EL (cell line): ENCODE data around the gene PSMC3IP.

ENCODE experiments used
- DNase-seq: peaks from one replicate; pipeline ENCODE4 v3.0.0-alpha.2; 2016

PSMC3IP gene

DNA sequence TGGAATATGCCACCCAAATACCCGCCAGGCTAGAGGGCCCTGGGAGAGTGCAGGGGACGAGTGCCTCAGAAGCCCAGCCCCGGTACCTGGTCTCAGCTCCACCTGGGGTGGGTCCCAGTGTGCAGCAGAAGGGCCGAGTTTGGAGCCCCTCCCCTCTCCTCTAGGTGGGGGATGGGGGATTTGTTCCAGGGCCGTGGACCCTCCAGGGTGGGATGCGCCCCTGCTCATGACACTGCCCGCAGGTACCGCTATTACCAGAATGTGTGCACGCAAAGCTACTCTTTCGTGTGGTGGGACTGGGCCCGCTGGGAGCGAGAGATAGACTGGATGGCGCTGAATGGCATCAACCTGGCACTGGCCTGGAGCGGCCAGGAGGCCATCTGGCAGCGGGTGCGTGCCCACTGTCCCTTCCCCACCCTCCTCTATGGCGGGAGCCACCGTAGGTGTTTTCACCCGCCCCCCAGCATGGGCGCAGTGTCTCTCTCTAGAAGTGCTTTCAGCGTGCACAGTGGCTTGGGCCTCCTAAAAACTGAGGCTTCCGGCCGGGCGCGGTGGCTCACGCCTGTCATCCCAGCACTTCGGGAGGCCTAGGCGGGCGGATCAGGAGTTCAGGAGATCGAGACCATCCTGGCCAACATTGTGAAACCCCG, 40.2 kb downstream of the PSMC3IP start:
- DNase-seq, result no peak

DNA sequence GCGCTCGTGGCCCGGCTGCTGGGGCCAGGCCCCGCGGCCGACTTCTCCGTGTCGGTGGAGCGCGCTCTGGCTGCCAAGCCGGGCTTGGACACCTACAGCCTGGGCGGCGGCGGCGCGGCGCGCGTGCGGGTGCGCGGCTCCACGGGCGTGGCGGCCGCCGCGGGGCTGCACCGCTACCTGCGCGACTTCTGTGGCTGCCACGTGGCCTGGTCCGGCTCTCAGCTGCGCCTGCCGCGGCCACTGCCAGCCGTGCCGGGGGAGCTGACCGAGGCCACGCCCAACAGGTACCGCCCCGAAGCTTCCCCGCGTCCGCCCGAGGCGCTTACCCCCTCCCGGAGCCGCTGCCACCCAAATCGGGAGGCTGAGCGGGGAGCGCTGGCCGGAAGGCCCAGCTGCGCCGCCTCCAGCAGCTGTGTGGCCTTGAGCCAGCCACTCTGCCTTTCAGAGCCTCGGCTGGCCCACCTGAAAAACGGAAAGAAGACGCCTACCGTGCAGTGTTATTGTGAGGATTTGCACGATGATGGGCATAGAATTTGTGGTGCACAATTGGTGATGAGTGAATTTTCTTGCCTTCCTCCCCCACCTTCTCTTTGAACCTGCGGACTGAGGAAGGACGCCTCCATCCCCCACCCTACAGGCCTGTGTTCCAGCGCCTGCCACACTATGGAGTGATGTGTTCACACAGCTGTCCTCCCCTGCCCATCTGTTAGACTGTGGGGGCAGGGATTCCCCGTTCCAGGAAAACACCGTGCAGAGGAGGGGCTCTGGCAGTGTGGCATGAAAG, 41.0 kb downstream of the PSMC3IP start:
- peak; percentile 88 for DNase-seq

DNA sequence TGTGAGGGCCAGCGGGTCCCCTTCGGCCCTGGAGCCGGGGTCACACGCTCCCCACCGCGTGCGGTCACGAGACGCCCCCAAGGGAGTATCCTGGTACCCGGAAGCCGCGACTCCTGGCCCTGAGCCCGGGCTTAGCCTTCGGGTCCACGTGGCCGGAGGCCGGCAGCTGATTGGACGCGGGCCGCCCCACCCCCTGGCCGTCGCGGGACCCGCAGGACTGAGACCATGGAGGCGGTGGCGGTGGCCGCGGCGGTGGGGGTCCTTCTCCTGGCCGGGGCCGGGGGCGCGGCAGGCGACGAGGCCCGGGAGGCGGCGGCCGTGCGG, 41.5 kb downstream of the PSMC3IP start, which contains the start of gene NAGLU:
Gene NAGLU (plus strand): TSS at position 194 of the 324 bp plus-strand sequence. CDS start 32 bp downstream, at position 226.
- DNase-seq, result peak; percentile 91

DNA sequence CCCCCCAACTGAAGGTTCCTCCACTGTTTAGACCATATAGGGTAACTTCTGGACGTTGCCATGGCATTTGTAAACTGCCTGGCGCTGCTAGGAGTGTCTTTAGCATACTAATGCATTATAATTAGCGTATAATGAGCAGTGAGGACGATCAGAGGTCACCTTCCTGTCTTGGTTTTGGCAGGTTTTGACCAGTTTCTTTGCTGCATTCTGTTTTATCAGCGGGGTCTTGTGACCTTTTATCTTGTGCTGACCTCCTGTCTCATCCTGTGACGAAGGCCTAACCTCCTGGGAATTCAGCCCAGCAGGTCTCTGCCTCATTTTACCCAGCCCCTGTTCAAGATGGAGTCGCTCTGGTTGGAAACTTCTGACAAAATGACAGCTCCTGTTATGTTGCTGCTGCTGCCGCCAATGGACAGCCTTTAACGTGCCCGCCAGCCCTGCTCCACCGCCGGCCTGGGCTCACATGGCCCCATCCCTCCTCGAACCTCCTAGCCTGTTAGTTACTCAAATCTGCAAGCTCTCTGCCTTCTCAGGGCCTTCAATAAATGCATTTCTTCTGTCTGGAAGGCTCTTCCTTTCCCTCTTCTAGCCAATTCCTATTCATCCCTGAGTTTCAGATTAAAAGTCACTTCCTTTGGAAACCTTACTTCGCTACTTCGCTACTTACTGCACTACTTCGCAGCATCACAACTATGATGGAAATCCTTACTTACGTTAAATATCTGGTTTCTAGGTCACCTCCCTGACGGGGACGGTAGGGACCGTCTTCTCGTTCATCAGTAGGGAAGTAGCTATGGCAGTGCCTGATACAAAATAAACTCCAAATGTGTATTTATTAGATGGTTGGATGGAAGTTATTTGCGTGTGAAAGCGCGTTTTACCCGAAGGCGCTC, 42.1 kb downstream of the PSMC3IP start:
- DNase-seq, result no peak

DNA sequence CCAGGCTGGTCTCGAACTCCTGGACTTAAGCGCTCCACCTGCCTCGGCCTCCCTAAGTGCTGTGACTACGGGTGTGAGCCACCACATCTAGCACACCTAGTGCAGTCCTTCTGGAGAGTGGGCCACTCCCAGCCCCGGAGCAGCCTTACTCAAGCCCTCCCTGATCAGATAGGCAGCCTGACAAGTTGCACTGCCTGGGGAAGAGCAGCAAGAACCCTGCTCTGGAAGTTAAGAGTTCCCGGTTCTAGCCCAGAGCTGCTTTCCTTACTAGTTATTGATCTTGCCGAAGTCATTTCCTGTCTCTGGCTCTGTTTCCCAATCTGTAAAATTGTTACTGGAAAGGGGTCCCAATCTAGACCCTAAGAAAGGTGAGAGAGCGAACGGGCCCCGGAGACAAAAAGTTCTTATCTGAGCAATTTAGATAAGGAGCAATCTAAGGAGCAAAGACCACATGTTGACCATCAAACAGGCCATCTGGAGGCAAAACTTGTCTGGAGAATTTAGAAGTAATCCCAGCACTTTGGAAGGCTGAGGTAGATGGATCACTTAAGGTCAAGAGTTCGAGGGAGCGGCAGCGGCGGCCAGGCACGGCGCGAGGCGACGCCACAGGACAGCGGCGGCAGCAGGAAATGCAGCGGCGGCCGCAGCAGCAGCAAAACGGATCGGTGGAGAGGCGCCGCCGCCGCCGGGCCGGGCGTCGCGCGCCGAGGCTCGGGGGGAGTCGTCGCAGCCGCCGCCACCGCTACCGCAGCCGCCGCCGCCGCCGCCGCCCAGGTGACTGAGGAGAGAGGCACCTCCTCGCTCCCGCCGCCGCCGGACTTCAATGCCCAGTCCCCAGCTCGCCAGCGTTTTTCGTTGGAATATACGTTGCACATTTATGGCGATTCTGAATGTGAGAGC, 45.8 kb downstream of the PSMC3IP start:
- DNase-seq, result peak; percentile 59

DNA sequence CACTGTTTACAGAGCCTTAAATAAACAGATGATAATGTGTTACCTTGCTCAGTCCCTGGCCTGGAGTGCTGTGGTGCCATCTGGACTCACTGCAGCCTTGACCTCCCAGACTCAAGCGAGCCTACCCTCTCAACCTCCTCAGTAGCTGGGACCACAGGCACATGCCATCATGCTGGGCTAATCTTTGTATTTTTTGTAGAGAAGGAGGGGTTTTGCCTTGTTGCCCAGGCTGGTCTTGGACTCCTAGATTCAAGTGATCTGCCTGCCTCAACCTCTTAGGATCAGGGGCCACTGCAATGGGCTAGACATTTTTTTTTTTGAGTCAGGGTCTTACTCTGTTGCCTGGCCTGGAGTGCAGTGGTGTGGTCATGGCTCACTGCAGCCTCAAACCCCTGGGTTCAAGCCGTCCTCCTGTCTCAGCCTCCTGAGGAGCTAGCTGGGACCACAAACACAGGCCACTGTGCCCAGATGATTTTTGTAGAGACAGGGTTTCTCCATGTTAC, 46.5 kb downstream of the PSMC3IP start:
- DNase-seq, result no peak

DNA sequence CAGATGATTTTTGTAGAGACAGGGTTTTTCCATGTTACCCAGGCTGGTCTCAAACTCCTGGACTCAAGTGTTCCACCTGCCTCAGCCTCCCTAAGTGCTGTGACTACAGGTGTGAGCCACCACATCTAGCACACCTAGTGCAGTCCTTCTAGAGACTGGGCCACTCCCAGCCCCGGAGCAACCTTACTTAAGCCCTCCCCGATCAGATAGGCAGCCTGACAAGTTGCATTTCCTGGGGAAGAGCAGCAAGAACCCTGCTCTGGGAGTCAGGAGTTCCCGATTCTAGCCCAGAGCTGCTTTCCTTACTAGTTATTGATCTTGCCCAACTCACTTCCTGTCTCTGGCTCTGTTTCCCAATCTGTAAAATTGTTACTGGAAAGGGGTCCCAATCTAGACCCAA, 48.5 kb downstream of the PSMC3IP start:
- DNase-seq, result no peak

DNA sequence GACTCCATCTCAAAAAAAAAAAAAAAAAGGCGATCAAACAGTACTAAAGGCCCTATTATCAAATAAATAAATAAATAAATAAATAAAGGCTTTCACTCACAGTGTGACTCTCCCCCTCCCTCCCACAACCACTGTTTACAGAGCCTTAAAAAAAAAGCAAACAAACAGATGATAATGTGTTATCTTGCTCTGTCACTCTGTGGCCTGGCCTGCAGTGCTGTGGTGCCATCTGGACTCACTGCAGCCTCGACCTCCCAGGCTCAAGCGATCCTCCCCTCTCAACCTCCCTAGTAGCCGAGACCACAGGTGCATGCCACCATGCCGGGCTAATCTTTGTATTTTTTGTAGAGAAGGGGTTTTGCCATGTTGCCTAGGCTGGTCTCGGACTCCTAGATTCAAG, 49.6 kb downstream of the PSMC3IP start:
- no peak for DNase-seq

DNA sequence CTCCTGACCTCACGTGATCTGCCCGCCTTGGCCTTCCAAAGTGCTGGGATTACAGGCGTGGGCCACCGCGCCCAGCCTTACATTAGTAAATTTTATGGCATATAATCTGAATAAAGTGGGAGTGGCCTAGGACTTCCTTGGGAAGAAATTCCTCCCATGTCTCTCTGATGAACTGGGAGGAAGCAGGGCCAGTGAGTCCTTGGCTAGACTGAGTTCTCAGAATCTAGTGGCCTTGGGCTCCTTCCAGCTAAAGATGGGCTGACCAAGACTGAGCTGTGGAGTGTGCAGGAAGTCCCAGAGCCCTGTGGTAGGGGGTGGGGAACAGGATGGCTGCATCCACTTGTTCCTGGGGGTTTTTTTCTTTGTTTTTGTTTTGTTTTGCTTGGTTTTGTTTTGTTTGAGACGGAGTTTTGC, 51.5 kb downstream of the PSMC3IP start:
- peak; percentile 81 for DNase-seq

DNA sequence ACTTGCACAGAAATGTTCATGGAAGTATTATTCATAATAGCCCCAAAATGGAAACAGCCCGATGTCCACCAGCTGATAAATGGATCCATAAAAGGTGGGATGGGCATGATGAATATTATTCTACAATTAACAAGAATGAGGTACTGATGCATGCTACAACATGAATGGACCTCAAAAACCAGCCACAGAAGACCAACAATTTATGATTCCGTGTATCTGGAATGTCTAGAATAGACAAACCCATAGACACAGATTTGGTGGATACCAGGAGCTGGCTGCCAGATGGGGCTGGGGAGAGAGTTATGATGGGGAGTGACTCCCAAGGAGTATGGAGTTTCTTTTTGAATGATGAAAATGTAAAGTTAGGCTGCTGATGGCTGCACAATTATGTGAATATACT, 52.3 kb downstream of the PSMC3IP start:
- peak; percentile 81 for DNase-seq

DNA sequence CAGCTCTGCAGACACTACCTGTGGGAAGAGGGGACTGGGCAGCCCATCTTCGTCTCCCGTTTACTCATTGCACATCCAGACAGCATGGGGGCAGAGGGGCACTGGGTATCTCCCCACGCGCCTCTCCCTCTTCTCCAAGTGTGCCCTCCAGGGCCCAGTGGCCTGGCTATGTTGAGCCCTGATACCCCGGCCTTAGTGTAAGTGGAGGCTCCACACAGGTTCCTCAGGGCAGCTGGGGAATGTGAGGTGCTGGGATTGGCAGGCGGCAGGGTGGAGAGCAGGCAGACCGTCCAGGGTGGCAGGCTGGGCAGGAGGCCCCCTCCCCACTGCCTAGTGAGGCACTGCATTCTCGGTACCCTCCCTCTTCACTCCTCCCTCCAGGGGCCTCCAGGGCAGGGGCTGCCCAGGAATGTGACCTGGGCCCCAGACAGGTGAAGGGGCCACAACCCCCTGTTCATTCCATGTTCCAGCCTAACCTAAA, 54.7 kb downstream of the PSMC3IP start:
- DNase-seq, result no peak
